Hypothalamus (tissue), 51 donors: Measurements from ENCODE around the gene PRLHR.

Experiments
- DNase-seq, 51 donors: peaks; one replicate each; lab custom pipeline; 2025; lab: John Stamatoyannopoulos, UW

The PRLHR gene

DNA sequence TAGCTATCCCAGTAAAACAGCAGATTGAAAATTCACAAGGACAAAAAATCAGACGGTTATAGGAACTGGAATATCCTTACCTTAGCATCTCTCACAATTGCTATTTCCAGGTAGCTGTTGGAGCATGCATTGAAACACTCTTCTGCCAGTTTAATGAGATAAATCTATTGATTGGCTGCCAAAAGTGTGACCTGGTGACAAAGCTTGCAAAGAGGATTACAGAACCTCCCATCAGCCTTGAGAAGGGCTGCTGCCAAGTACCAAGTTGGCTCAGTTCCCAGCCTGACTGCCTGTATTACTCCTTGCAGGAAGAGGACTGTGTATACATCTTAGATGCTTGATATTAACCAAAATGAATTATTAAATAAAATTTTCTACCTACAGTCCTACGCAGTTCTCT is 5.1 kb downstream of the PRLHR start:
- DNase-seq, result peak in 27 of 51 donors; percentile 10 to 69 (median 36)

DNA sequence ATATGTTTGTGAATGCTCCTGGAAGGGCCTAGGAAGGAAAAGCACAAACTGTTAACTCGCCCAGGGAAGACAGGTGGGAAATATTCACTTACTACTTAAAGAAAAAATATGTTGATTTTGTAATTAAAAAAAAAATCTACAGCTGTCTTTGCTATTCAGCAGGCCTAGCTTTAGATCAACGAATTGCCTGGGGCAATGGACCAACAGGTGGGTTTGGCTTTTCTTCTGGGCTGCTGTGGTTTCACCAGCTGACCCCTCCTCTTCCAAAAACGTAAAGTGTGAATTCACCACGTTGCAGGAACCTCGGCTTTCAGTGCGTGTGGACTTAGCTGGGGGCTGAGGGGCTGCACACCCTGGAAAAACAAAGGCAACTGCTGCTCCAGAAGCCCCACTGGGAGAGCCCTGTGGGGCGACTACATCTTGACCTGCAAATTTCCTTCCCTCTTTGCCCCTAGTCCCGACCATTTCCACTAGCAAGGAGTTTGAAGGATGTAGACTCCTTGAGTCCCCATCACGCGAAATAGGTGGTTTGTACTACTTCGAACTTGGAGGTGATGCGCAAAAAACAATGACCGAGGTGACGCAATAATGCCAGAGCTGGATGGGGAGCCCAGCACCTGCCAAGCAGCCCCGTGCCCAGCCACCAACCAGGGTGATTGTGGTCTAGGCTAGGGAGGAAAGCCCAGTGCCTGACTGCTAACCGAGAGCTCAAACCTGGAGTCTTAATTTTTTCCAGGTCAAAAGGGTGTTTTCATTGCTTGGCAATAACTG is 7.4 kb downstream of the PRLHR start:
- no peak for DNase-seq

DNA sequence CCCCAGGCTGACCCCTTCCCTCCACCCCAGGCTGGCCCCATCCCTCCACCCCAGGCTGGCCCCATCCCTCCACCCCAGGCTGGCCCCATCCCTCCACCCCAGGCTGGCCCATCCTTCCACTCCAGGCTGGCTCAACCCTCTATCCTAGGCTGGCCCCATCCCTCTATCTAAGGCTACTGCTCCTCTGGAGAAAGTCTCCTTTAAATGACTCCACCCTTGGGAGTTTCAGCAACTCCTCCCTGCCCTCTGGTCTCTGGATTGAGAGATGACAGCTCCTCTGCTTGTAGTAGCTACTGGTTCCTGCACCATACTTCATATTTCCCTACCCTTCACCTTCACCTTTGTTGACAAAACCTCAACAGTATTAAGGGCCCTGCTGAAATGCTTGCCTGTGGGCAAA is 8.5 kb downstream of the PRLHR start:
- no peak for DNase-seq

DNA sequence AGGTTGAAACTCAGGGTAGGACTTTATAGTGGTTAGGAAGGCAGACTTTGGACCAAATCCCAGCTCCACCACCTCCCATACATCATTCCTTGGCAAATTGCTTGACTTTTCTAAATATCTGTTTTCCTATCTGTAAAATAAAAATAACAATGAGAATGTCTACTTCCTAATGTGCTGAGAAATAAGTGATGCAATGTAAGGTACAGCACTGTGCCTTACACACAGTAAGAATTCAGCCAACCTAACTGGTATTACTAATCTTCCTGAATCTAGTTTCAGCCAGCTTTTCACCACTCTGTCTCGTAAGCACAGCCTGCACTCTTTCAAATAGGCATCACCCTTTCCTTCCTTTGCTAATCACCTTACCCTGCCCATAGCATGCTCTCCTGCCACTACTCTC is 9.7 kb downstream of the PRLHR start:
- no peak for DNase-seq

DNA sequence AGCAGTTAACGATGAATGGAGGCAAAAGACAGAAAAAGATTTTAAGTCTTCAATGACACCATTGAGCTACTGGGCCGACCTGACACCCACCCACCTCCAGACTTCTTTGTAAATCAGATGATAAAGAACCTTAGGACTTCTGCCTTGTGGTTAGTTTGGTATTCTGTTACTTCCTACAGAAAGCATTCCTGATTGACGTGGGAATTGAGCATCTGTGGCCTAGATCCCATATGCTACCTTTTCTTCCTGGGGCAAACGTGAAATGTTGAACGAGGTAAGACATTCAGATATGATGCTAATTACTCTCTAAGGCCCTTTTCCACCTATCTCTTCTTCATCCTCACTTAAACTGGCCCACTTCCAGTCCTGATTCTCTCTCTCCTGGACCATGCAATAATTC is 10.2 kb downstream of the PRLHR start:
- DNase-seq, result no peak

DNA sequence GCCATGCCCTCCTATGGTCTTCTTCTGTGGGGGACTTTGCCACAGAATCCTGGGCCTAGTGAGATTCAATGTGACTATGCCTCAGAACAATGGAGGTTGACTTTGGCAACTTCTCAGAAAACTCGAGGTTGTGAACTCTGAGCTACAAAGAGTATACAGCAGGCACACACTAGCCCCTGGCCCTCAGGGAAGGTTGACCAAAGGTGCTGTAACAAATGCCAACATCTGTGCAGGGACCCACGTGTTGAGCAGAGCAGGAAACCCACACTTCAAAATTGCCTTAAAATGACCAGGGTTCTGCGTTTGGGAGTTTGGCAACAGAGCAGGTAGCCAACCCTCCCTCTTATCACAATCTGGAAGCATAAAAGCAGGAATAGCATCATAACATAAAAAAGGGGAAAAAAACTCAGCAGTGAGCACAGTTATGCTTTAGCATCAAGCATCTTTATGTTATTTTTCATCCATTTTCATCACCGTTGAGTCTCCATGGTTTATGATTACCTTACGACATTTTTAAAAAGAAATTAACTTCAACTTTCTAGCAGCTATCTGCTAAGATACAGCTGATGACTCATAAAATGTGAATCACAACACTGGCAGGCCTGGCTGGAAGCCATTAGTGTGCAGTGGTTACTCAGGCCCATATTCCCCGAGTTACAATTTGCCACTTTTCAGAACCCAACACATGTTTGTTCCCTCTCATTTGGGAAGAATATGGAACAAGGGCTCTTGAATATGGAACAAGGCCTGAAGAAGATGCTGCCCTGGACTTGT is 11.1 kb downstream of the PRLHR start:
- peak in 2 of 51 donors; percentile 20 to 43 for DNase-seq

DNA sequence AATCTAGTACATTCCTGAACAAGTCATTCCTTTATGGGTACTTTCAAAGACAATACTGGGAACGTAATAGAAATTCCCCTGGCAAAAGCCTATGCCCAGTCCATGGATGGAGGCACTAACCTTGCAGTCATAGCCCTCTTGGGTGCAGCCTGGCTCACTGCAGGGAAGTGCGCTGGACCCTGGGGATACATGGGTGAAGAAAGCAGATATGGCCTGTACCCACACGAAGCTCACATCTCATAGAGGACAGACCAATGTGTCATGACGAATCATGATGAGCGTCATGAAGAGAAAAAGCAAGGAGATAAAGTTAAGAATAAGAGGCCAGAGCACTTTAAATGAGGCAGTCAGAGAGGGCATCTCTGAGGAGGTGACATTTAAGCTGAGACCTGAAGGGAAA is 11.8 kb downstream of the PRLHR start:
- DNase-seq, result no peak

DNA sequence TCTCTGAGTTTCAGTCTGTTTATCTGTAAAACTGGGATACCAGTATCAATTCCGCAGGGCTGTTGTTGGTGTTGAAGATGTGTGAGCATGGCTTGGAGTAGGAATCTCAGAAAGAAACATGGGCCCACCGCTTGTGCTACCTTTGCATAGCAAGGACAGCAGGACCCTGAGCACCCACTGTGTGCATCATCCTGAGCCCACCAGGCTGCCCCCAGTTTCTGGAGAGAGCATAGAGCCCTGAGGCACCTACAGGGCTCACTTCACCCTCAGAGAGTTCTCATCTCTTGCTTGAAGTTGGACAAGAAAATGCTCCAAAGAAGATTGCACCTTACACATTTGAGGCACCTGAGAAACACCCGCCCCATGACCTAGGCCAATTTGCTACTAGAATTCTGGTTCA is 12.9 kb downstream of the PRLHR start:
- no peak for DNase-seq

DNA sequence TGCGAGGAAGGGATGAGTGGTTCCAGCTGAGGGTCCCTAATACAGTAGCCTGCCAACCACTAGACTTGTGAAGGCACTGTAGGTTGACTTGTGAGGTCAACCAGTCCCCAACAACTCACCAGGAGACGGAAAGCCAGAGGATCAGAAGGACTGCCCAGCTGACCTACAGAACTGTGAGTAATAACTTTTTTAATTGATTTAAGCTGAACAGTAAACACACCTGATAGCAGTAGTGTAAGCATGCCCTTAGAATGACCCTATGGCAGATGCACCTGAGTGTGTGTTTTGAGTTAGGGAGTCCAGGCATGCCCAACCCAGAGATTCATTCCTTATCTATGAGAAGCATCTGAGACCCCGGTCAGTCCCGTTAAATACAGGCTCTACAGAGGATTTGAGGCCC is 14.1 kb downstream of the PRLHR start:
- no peak for DNase-seq

DNA sequence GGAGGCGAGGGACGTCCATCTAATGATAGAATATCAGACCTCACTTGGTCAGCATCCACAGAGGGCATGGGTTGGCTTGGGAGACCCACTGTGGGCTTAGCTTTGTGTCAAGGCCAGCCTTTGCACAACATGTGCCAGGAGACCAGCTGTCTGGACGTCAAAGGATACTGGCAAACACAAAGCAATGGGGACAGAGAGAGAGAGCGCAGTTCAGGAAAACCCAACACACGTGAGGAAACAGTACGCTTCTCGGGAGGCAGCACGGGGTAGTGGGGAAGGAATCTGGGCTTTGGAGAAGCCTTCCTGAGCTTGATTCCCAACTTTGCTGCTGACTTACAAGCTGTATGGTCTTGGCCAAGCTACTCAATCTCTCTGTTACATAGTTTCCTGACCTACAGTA is 14.7 kb downstream of the PRLHR start:
- DNase-seq, result no peak

DNA sequence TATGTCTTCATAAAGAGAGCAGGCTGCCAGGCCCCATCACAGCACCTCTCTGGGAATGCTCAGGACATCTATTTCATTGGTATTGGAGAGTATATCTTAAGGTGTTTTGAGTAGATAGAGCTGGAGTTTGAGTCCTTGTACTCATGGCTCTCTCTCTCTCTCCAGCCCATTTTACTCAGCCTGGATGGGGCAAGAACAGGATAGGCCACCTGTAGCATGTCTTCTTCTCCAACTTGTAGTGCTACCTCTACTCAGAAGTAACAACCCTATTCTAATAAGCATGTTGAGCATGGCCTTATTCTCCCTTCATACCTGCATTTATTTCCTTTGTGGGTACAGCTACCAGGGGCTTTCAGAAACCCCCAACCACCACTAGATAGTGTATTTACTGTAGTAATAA is 21.9 kb downstream of the PRLHR start:
- no peak for DNase-seq

DNA sequence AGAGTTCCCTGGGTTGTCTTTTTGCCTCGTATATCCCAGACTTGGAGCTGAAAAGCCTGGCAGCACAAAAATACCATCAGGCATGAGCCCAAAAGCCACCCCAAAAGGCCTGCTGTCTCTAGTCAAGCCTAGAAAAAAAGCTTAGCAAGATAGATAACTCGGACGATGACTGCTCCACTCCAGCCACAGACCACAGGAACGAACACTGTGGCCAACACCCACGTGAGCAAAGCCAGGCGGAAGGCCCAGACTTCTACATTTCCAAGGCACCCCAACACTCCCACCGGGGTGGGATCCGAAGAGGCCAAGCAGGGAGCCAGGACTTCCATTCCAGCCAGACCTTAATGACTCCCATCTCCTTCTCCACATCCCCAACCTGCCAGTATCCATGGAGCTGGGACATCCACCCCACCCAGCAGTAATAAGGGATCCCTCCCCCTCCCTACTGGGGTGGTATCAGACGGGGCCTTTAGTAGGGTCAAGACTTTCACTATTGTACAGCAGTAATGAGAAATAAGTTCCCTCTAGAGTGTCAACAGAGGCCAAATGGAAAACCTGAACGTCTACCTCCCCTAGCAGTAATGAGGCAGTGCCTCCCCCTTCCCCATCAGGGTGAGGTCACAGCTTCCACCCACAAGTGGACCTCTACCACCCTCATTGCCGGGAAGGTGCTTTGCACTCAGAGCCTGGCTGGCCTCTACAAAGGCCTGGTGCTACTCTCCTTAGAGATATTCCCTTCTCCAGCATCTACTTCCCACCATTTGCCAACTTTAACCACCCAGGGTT is 23.0 kb downstream of the PRLHR start:
- no peak for DNase-seq

DNA sequence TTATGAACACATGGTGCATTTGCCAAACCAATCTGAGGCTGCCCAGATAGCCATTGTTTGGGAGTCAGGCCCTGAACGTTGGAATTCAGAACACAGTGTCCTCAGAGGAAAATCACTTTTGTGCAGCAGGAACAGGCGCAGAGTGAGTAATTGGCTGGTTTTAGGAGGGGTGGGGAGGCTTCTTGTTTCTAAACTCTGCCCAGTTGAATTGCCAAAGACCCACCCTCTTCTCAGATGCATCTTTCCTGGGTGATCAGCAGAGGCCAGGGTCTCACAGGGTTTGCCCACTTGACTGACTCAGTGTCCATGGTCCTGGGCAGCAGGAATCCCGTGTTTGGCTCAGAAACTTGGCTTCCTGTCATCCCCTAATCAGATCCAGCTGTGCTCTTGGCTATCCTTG is 24.3 kb downstream of the PRLHR start:
- peak in 28 of 51 donors; percentile 13 to 74 (median 50) for DNase-seq

DNA sequence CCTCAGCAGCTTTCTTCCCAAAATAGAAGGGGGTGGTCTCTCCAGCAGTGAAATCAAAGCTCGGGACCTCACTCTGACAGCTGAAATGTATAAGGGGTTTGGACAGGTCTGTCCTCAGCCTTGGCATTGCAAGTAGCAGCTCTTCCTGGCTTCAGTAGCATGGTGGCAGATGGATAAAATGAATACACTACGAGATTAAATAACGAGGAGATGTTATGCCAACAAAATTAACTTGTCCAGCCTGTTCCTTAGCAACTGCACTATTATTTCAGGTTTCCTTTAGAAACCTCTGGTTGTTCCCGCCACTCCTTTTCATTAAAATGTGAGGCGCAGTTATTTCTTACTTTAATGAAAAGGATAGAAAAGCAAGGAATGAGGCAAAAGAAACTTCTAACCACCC is 24.9 kb downstream of the PRLHR start:
- DNase-seq, result peak in 5 of 51 donors; percentile 14 to 28 (median 19)

DNA sequence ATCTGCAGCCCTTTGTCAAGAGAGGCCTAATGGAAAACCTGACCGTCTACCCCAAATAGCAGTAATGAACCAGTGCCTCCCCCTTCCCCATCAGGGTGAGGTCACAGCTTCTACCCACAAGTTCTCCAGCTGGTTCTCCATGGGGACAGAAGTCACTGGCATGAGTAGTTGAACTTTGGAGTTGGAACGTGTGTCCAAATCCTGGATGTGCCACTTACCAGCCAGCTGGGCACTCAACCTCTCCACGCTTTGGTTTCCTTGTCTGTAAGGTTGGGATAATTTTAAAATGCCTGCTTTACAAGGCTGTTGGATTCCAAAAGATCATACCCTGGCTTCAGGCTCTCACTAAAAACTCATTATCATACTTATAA is 25.6 kb downstream of the PRLHR start:
- DNase-seq, result no peak

DNA sequence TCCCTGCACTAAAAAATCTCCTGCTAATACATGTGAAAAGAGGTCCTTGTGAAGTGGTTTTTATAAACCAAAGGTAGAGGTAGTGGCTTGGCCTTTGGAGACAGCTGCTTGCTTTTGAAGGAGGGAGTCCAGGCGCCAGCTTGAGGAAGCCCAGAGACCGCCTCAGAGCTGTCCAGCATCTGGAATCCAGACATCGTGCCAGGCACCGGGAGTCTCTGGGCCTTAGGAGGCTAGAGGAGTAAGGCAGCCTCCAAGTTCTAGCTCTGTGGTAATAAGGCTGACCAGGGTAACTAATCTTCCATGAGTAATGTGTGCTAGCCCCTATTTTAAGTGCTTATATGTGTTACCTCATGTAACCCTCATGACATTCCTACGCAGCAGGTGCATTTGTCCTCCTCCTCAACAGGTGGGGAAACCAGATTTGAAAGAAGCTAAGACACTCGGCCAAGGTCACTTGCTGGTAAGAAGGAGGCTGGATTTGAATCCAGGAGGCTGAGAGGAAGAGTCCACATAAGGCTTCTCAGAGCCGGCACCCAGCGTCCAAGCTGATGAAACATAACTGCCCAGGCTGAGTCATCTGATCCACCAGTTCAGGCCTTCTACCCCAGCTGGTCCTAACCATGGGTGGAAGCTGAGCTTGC is 26.1 kb downstream of the PRLHR start:
- no peak for DNase-seq

DNA sequence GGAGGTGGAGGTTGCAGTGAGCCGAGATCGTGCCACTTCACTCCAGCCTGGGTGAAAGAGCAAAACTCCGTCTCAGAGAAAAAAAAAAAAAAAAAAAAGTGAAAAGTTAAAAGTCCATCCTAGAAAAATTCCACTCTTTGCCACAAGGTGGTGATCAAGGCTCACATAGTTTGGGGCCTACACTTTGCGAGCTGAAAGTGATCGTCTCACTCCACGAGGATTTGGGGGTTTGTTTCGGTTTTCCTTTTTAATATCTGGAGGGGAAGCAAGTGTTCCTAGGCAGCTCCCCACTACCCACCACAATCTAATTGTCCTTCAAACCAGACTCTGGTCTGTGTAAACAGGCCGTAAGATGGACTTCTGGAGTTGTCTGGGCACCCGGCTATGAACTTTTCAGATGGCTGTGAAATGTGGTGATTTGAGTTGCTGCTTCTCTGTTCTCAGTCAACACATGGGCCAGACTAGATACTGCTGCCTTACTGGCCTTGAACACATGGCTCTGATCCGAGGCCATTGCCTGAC is 27.1 kb downstream of the PRLHR start:
- DNase-seq, result peak in 12 of 51 donors; percentile 6 to 56 (median 18)

DNA sequence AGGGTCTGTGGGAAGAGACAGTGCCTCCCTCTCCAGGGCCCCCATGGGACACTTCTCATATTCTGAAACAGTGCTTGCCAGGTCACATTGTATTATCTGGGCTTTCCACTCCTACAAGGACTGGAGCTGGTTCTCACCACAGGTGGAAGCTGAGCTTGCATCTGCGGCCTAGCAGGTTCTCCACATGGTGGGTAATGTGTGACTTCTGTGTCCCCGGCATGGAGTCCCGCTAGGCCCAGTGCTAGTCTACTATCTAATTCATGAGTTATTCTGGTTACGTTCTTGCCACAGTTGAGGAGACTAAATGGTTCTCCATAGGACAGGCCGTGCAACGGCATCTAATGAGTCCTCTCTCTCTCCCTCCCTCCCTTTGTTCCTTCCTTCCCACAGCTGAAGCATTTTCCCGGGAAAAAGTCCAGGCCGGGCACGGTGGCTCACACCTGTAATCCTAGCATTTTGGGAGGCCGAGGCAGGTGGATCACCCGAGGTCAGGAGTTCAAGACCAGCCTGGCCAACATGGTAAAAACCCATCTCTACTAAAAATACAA is 27.7 kb downstream of the PRLHR start:
- no peak for DNase-seq

DNA sequence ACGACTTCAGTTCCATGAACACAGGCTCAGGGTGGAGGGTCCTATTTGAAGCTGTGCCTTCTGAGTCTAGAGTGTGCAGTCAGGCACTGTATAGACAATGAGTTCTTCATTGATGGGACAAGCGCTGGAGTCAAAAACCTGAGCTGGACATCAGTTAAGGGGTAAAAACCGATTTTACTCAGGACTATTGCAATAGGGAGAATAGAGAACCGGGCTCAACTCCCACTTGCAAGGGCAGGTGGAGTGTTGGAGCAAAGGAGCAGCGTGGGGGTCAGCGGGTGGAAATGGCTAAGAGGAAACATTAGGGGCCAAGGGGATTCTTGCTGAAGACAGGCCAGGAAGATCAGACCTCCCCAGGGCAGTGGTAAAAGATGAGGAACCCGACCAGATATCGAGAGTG is 28.5 kb downstream of the PRLHR start:
- no peak for DNase-seq

DNA sequence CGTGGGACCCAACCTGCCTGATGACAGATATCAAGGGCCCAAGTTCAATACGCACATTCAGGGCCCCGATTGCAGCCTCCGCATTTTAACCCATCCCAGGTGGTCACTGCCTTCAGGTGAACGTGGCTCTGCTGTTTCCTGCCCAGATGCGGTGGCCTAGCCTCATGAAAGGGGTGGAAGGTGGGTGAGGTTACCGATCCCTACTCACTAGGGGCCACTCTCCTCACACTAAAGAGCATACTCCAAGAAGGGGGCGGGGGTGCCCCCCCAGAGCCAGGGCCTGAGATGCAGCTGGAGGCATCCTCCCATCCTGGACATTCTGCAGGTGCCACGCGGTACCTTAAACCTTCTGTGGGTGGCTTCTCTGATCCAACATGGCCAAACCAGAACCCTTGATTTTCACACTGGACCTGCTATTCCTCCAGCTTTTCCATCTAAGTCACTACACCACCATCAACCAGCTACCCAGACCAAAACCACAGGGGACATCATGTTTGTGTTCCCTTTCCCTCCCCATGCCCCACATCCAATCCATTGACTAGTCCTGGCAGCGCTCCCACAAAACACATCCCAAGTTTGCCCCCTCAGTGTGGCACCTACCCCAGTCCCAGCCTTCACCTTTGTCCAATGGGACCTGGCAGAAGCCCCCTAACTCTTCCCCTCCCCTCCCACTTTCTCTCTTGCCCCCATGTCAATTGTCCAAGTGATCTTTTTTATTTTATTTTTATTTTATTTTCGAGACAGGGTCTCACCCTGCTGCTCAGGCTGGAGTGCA is 30.0 kb downstream of the PRLHR start:
- DNase-seq, result no peak
